Type B pancreatic cell (in vitro differentiated cells): Measurements from ENCODE around the gene RAB40C. TPM values are rescaled to one million over a fixed set of nuclear protein-coding genes. Genes with fewer than 3 reads are reported as not detected.

ENCODE experiments used
- DNase-seq: peaks from one replicate; pipeline ENCODE4 v3.0.0; 2021; ENCODE audit warnings: mixed read lengths; ENCODE audit not compliant: unreplicated experiment; ENCODE audit errors: extremely low spot score
- H3K27ac Mint-ChIP-seq: 2 replicates; pipeline ENCODE4 v1.8.0; 2021; ENCODE audit warnings: mild to moderate bottlenecking, mixed read lengths
- H3K27me3 Mint-ChIP-seq: 2 replicates; pipeline ENCODE4 v1.8.0; 2021; ENCODE audit warnings: mixed read lengths
- H3K36me3 Mint-ChIP-seq: 2 replicates; pipeline ENCODE4 v1.8.0; 2021; ENCODE audit warnings: mixed read lengths
- H3K4me1 Mint-ChIP-seq: one replicate; pipeline ENCODE4 v1.8.0; 2021; ENCODE audit warnings: mixed read lengths; ENCODE audit not compliant: unreplicated experiment
- H3K4me3 Mint-ChIP-seq: 2 replicates; pipeline ENCODE4 v1.8.0; 2021; ENCODE audit warnings: mild to moderate bottlenecking, mixed read lengths
- H3K9me3 Mint-ChIP-seq: 2 replicates; pipeline ENCODE4 v1.8.0; 2021; ENCODE audit warnings: mixed read lengths
- CTCF ChIP-seq: fragments of 200-600 bp; sonication (generic); conservative IDR thresholded peaks from 2 replicates; pipeline ENCODE4 v1.5.0; 2021; ENCODE audit warnings: antibody characterized with exemption, mild to moderate bottlenecking
- total RNA-seq: library from RNA; stranded (reverse); gene quantifications from 2 replicates; pipeline ENCODE4 v1.2.1, GENCODE V29; 2021; ENCODE audit warnings: low replicate concordance

The RAB40C gene
- total RNA-seq, 1 donor from 2014 or later, result 26.5 TPM

- no peak for DNase-seq
- no peak for TF ChIP-seq CTCF
- H3K27me3 Mint-ChIP-seq, result no peaks in the 10 kb centered on the region
- H3K27ac Mint-ChIP-seq, result no peak overlapping the region
- no peak overlapping the region for H3K4me3 Mint-ChIP-seq
- H3K36me3 Mint-ChIP-seq, result no peaks in the 10 kb centered on the region
- H3K4me1 Mint-ChIP-seq, result peaks cover 11% of the 10 kb centered on the region
- H3K9me3 Mint-ChIP-seq, result no peaks in the 10 kb centered on the region
Measured at GRCh38 chr16:583815-584591, 5.9 kb upstream of the RAB40C start.

GRCh38 chr16:585351-585750 is 4.5 kb upstream of the RAB40C start:
- no peak for TF ChIP-seq CTCF
- DNase-seq, result no peak
- Mint-ChIP-seq H3K36me3 (no peaks in the 10 kb centered on the region), H3K4me3 (no peak overlapping the region), H3K4me1 (peaks cover 11% of the 10 kb centered on the region), H3K9me3 (no peaks in the 10 kb centered on the region), H3K27me3 (no peaks in the 10 kb centered on the region), H3K27ac (peak overlapping the region; percentile 31)

GRCh38 chr16:586047-586644 is 3.7 kb upstream of the RAB40C start:
- no peaks in the 10 kb centered on the region for H3K27me3 Mint-ChIP-seq
- no peak overlapping the region for H3K27ac Mint-ChIP-seq
- no peak overlapping the region for H3K4me3 Mint-ChIP-seq
- DNase-seq, result no peak
- H3K9me3 Mint-ChIP-seq, result no peaks in the 10 kb centered on the region
- H3K4me1 Mint-ChIP-seq, result peaks cover 17% of the 10 kb centered on the region
- TF ChIP-seq CTCF, result no peak
- H3K36me3 Mint-ChIP-seq, result peaks cover 4% of the 10 kb centered on the region

GRCh38 chr16:586645-587590 is 2.9 kb upstream of the RAB40C start:
- no peak for DNase-seq
- no peak for TF ChIP-seq CTCF
- H3K27me3 Mint-ChIP-seq, result no peaks in the 10 kb centered on the region
- H3K27ac Mint-ChIP-seq, result peak overlapping the region; percentile 84
- H3K9me3 Mint-ChIP-seq, result no peaks in the 10 kb centered on the region
- peaks cover 4% of the 10 kb centered on the region for H3K36me3 Mint-ChIP-seq
- H3K4me3 Mint-ChIP-seq, result peak overlapping the region; percentile 86
- peaks cover 20% of the 10 kb centered on the region for H3K4me1 Mint-ChIP-seq

- peaks cover 4% of the 10 kb centered on the region for H3K36me3 Mint-ChIP-seq
- TF ChIP-seq CTCF, result no peak
- peak overlapping the region; percentile 99 for H3K27ac Mint-ChIP-seq
- H3K9me3 Mint-ChIP-seq, result no peaks in the 10 kb centered on the region
- DNase-seq, result no peak
- H3K27me3 Mint-ChIP-seq, result no peaks in the 10 kb centered on the region
- H3K4me3 Mint-ChIP-seq, result peak overlapping the region; percentile 96
- peaks cover 28% of the 10 kb centered on the region for H3K4me1 Mint-ChIP-seq
Measured at GRCh38 chr16:588639-588888, 1.3 kb upstream of the RAB40C start.
